A673 (cell line): Measurements from ENCODE around the gene CREM.
A peak's percentile ranks its signal among the peaks of the same experiment; 100 is the strongest.

Experiments
- CTCF ChIP-seq: fragments of 300-800, 200-600 bp; sonication (generic); conservative IDR thresholded peaks from 2 replicates; pipeline ENCODE4 v1.5.1; 2017; ENCODE audit warnings: low read depth, mild to moderate bottlenecking, antibody characterized with exemption, low read length, moderate library complexity, mixed read lengths
- EZH2 ChIP-seq: fragments of 200-600 bp; sonication (generic); IDR thresholded peaks from 2 replicates; pipeline ENCODE4 v1.6.1; 2017; ENCODE audit warnings: borderline replicate concordance, low read depth, mild to moderate bottlenecking, mixed read lengths, antibody characterized with exemption, low read length; ENCODE audit not compliant: poor library complexity, severe bottlenecking

- TF ChIP-seq CTCF (peak; percentile 96), EZH2 (no peak)
Measured at GRCh38 chr10:35126530-35127288, at the start of gene CREM.
